Inflammatory macrophage treated with lipopolysaccharide for 4 hours (primary cell): Measurements from ENCODE around the gene LGALSL.

ENCODE experiments used
- DNase-seq: peaks from one replicate; pipeline ENCODE4 v3.0.0-alpha.2; 2020

Gene LGALSL

GRCh38 chr2:64501946-64502345 lies 48.0 kb downstream of the LGALSL start:
- peak; percentile 61 for DNase-seq

GRCh38 chr2:64502860-64503259 lies 48.9 kb downstream of the LGALSL start:
- DNase-seq: no peak

- peak; percentile 84 for DNase-seq
These were observed 51.1 kb downstream of the LGALSL start for GRCh38 chr2:64504774-64505720.

GRCh38 chr2:64506686-64507085 lies 52.7 kb downstream of the LGALSL start:
- DNase-seq: no peak
